ENCODE measurements around the gene ZBTB20.
A peak's percentile ranks its signal among the peaks of the same experiment; 100 is the strongest.
"Not testable (repeated sequence)": the region's sequence is repeated elsewhere in the genome, so short reads cannot be mapped to it uniquely, and the experiment has no call there.

ZBTB20 gene

GRCh38 chr3:115147329-115148141, 447 bp upstream of the ZBTB20 start:
- FAIRE-seq: peak; percentile 98

GRCh38 chr3:115146032-115146417, 1.1 kb downstream of the ZBTB20 start:
- peak; percentile 81 for FAIRE-seq

GRCh38 chr3:115141033-115141757, 5.9 kb downstream of the ZBTB20 start:
- FAIRE-seq: no peak

DNA sequence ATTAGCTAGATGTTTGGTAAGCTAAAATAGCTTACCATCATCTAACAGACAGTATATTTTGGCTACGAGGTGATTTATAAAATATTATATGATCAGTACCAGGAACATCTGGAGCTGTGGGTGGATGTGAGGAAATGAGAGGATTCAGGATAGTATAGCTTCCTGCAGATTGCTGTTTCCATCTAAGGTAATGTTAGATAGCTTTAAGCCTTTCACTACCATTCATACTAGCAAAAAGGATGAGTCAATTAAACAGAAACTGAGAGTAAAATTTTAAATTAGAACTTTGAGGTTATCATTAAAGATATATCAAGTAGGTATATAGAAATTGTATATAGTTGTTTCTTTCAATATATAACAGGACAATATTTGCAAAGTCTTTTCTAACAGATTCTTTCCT, 8.0 kb downstream of the ZBTB20 start:
- no peak for FAIRE-seq

- FAIRE-seq: no peak
These were observed 12.3 kb downstream of the ZBTB20 start for GRCh38 chr3:115134648-115135347.

- no peak for FAIRE-seq
These were observed 19.9 kb downstream of the ZBTB20 start for GRCh38 chr3:115127208-115127607.

- no peak for FAIRE-seq
These were observed 26.5 kb downstream of the ZBTB20 start for GRCh38 chr3:115120597-115120996.

GRCh38 chr3:115113367-115113766, 33.7 kb downstream of the ZBTB20 start:
- no peak for FAIRE-seq

GRCh38 chr3:115111632-115112031, 35.5 kb downstream of the ZBTB20 start:
- no peak for FAIRE-seq

DNA sequence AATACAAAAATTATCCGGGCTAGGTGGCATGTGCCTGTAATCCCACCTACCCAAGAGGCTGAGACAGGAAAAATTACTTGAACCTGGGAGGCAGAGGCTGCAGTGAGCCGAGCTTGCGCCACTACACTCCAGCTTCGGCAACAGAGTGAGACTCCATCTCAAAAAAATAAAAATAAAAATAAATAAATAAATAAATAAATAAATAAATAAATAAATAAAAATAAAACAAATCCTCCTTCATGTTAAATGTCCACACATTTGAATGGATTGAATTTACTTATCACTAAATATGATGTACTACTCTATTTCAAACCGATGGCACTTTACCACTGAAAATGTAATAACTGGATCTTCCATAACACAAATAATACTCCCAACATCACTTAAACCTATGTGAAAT, 36.3 kb downstream of the ZBTB20 start:
- FAIRE-seq: no peak

DNA sequence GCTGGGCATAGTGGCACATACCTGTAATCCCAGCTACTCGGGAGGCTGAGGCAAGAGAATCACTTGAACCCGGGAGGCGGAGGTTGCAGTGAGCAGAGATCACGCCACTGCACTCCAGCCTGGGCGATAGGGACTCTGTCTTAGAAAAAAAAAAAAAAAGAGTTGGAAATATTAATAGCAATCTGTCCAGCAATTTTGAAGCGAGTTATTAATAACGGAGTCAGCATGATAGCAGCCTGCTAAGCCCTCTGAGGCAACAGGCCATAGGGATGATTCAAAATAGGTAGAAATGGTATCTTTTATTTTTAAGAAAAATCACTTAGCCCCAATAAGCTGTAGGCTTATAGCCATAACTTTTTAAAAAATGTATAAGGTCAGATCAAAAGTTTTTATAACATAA, 37.0 kb downstream of the ZBTB20 start:
- not testable (repeated sequence) for FAIRE-seq

DNA sequence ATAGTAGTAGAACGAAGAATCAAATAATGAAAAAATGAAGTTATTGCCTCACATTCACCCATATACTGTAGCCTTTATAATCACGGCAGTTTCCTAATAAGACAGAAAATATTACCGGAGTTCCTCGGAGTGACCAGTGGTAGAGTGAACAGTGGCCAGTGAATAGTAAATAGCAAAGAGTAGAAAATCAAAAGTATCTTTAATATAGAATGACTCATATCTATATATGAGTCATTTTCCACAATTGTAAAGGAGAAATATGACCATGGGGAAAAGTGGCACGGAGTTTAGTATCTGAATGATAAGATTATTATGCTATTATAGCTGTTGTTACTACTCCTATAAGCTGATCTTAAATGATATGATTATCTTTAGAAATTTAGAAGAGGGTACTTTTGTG, 38.5 kb downstream of the ZBTB20 start:
- no peak for FAIRE-seq

DNA sequence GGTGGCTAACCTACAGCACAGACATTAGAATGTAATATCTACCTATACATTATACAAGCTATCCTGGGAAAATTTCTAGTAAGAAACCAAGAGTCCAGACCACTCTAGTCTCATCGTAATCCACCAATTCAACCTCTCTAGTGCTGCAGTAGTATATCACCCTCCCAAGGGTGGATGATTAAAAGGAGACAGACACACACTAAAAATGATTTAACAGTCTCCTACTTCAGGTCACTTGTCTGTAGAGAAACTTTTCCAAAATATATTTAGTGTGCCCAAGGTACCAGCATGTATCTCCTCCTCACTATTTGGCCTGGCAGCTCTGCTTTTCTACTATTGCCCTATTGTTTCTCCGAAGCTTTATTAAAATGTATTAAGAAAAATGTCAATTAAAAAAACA, 45.0 kb downstream of the ZBTB20 start:
- FAIRE-seq: no peak

DNA sequence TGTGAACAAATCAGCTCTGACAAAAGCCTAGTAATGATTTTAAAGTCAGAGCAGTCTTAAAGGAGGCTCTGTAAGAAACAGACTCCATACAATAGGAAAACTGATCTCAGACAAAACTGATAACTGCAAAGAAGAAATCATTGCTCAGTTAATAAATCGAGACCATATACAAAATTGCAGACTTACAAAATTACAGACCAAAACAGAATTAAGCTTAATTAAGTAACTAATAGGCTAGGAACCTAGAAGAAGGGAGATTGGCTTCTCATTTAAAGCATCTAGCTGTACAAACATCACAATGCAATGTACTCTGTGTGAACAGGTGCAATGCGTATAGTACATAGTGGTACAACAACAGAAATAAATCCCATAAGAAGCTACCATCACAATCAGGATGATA, 46.3 kb downstream of the ZBTB20 start:
- FAIRE-seq: no peak

DNA sequence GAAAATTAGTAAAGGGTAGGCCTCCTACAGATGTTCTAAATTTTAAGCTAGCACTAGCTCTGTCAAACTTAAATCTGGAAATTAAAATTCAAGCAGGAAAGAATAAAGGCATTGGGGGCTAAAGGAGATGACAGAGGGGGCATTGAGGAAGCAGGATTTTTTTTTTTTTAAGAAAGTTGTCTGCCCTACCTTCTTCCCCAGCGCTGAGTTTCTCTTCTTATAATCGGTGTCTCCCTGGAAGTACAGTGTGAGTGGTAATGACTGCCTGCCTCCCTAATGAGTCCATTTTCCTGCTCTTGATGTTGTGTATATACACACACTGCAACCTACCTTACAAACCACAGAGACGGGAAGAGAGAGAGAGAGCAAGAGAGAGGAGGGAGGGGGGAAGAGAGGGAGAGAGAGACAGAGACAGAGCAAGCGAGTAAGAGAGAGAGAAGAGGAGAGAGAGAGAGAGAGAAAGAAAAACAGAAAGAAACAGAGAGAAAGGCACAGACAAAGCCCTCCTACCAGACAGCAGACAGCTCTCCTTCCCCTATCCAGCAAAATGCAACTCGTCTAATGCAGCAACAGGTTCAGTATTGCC, 47.0 kb downstream of the ZBTB20 start:
- FAIRE-seq: no peak

- peak; percentile 62 for FAIRE-seq
These were observed 47.7 kb downstream of the ZBTB20 start for GRCh38 chr3:115099134-115099985.

DNA sequence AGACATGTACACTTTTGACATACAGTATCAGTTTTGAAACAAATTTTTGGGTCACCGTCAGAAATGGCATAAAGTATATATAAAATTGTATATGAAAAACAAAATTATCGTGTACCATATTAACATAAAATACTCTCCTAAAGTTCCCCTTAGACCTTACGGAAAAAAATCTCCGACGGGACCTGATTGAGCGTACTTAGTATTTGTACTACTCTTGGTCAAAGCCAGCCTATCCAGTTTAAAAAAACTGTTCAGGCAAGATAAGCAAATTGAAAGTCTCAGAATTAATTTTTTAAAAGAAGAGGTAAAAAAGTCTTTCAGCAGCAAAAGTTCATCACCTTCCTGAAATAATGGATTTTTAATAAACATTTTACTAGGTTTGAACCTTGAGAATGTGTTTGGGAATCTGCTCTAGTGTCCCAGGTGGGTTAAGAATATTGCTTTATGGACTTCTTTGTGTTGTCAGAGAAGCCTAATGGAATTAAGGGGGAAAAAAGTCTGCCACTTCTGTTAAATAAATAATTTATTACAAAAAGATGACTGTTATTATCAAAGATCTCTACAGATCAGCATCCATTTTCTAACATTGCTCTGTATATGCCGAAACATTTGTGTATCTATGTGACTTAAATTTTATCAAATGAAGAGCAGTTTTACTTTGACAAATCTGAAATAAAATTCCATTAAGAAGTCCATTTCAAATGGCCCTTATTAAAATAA, 48.6 kb downstream of the ZBTB20 start:
- no peak for FAIRE-seq

GRCh38 chr3:115095236-115095635, 51.9 kb downstream of the ZBTB20 start:
- FAIRE-seq: no peak

DNA sequence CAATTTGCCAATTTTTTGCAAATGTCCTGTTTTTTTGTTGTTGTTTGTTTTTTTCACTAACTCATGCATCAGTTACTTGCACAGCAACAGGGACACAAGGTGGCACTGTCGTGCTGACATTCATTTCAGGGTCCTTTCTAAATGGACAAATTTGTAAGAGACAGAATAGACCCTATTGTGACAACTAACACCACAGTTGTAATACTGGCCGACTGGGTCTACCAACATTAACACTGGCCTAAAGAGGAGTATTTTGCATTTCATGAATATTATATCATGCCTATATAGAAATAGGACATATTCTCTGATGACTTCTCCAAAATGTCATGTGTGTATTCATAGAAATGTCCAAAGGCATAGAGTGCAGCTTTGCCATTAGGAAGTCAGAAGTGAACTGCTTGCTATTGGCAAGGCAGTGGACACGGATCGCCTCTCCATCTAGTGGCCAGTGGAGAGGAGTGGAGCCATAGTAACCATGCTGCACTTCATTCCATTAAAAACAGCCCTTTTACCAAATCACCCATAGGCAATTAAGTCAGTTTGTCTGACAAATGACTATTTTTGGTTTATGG, 54.8 kb downstream of the ZBTB20 start:
- FAIRE-seq: peak; percentile 65

DNA sequence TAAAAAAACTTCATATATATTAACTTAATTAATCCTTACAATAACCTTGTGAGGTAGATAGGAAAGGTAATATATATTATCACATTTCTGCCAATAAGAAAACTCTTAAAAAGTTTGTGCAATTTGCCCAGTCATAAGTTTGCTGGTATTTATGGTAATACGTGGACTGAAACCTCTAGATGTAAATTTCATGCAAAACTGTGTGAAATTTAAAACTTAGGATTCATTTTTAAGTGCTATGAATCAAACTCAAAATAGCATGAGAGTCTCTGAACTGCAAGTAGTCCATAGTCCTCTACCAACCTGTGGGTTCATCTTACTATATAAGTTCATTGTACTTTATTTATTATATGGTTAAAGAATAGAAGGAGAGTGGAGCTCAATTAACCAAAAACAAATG, 56.4 kb downstream of the ZBTB20 start:
- no peak for FAIRE-seq

DNA sequence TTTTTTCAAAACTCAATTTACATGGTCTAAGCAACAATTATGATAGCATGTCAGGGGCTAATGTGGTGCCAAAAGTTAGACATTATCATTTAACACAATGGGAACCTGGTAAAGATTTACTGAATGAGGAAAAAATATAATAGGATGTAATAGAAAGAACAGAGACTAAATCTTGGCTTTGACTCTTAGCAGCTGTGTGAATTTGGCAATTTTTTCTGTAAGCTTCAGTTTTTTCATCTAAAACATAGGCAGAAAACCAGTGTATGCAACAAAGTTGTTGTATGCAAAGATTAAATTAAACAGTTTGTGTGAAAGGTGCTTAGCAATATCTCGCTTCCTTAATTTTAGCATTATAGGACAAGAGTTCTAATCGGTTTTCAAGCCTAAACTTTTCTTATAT, 57.6 kb downstream of the ZBTB20 start:
- FAIRE-seq: no peak
